HG03521 (cell line): Measurements from ENCODE around the gene ATP1A3.
"Not testable (repeated sequence)": the region's sequence is repeated elsewhere in the genome, so short reads cannot be mapped to it uniquely, and the experiment has no call there.

Source experiments
- ATAC-seq: cut with Tn5 transposase; IDR thresholded peaks from one replicate; pipeline ENCODE4 v1.9.1; 2021; ENCODE audit warnings: mild to moderate bottlenecking, moderate library complexity; ENCODE audit not compliant: unreplicated experiment

Gene ATP1A3

GRCh38 chr19:41955521-41955920, 38.5 kb downstream of the ATP1A3 start:
- ATAC-seq = no peak

GRCh38 chr19:41951686-41952172, 42.3 kb downstream of the ATP1A3 start:
- ATAC-seq = no peak

GRCh38 chr19:41947091-41947490, 46.9 kb downstream of the ATP1A3 start:
- ATAC-seq = no peak

- peak; percentile 81 for ATAC-seq
Measured at GRCh38 chr19:41945135-41945766, 48.8 kb downstream of the ATP1A3 start.

- ATAC-seq = no peak
Measured at GRCh38 chr19:41944336-41944735, 49.7 kb downstream of the ATP1A3 start.

GRCh38 chr19:41941410-41942202, 52.4 kb downstream of the ATP1A3 start:
- no peak for ATAC-seq

- ATAC-seq = no peak
Measured at GRCh38 chr19:41940731-41941409, 53.2 kb downstream of the ATP1A3 start.

GRCh38 chr19:41939861-41940730, 53.9 kb downstream of the ATP1A3 start:
- no peak for ATAC-seq

GRCh38 chr19:41939209-41939608, 54.8 kb downstream of the ATP1A3 start:
- not testable (repeated sequence) for ATAC-seq

GRCh38 chr19:41937525-41938468, 56.2 kb downstream of the ATP1A3 start:
- no peak for ATAC-seq

GRCh38 chr19:41936961-41937360, 57.1 kb downstream of the ATP1A3 start:
- no peak for ATAC-seq

- no peak for ATAC-seq
Measured at GRCh38 chr19:41936416-41936850, 57.6 kb downstream of the ATP1A3 start.

- no peak for ATAC-seq
Measured at GRCh38 chr19:41935760-41936415, 58.1 kb downstream of the ATP1A3 start.

GRCh38 chr19:41934849-41935374, 59.1 kb downstream of the ATP1A3 start:
- ATAC-seq = no peak

GRCh38 chr19:41933693-41934426, 60.2 kb downstream of the ATP1A3 start:
- ATAC-seq = no peak

GRCh38 chr19:41932720-41933332, 61.2 kb downstream of the ATP1A3 start:
- no peak for ATAC-seq

- ATAC-seq = no peak
Measured at GRCh38 chr19:41932259-41932719, 61.7 kb downstream of the ATP1A3 start.
